ENCODE results near the gene MYL1. TPM values are rescaled to one million over a fixed set of nuclear protein-coding genes. Genes with fewer than 3 reads are reported as not detected.

MYL1 gene
- total and polyA plus RNA-seq, 2 of the 4 experiments (the other 2 are of a cell fraction), result not detected

- Histone ChIP-seq H3K9ac (ENCODE audit: low read depth, low read length) (no peak overlapping the region), H3K79me1 (ENCODE audit: low read depth in 1 of 2, low read length in 2 of 2) (no peaks in the 10 kb centered on the region), H3K56ac (ENCODE audit: extremely low read depth, insufficient read depth, low read length) (no peak overlapping the region), H2BK5ac (ENCODE audit: low read depth, low read length, poor library complexity, severe bottlenecking) (no peak overlapping the region), H3K4me1 (ENCODE audit: control insufficient read depth, insufficient read depth, low read length) (no peaks in the 10 kb centered on the region), H3K36me3 (ENCODE audit: control insufficient read depth, insufficient read depth, low read length) (no peaks in the 10 kb centered on the region), H2AK9ac (replicated peaks; ENCODE audit: low read depth, low read length, poor library complexity) (no peak overlapping the region), H2AFZ (replicated peaks; ENCODE audit: low read length, poor library complexity) (no peak overlapping the region), H2BK15ac (ENCODE audit: low read depth, low read length) (no peak overlapping the region), H2BK120ac (ENCODE audit: low read depth, low read length) (no peak overlapping the region), H3K18ac (ENCODE audit: low read depth, low read length) (no peak overlapping the region), H3K27me3 (ENCODE audit: control insufficient read depth, insufficient read depth, low read length) (no peaks in the 10 kb centered on the region), H3K4me3 (ENCODE audit: insufficient read depth, low read depth, low read length) (no peak overlapping the region), H3K9me3 (ENCODE audit: control insufficient read depth, insufficient read depth, low read length) (peaks cover 20% of the 10 kb centered on the region), H2BK20ac (ENCODE audit: low read depth, low read length) (no peak overlapping the region), H2AK5ac (ENCODE audit: low read depth, low read length) (no peak overlapping the region), H4K5ac (ENCODE audit: low read depth, low read length) (no peak overlapping the region), H4K20me1 (ENCODE audit: insufficient read depth, low read length) (no peaks in the 10 kb centered on the region), H3K4ac (ENCODE audit: low read depth, low read length) (no peak overlapping the region), H3K14ac (replicated peaks; ENCODE audit: low read depth, low read length) (no peak overlapping the region), H3K27ac (ENCODE audit: insufficient read depth, low read length) (no peak overlapping the region), H3K9me1 (ENCODE audit: insufficient read depth, low read length) (no peaks in the 10 kb centered on the region), H4K91ac (ENCODE audit: insufficient read depth, low read depth, low read length) (no peak overlapping the region), H4K8ac (ENCODE audit: low read depth in 2 of 2, low read length in 2 of 2) (no peak overlapping the region), H3K23ac (ENCODE audit: low read depth, low read length) (no peak overlapping the region), H3K4me2 (ENCODE audit: low read depth, low read length) (no peak overlapping the region)
- intact Hi-C loops (cut with micrococcal nuclease), result no loop called here
- dilution Hi-C loops (cut with HindIII; ENCODE audit: low sequenced_read_pairs, unreplicated experiment), result no loop called here
- ATAC-seq (ENCODE audit: low read depth) (no peak), DNase-seq (no peak)
- in situ Hi-C loops (cut with MboI; ENCODE audit: low sequenced_read_pairs), result no loop called here
- BruUV-seq (replicated peaks), result no TSS peak
- CTCF ChIA-PET, result interaction anchor here (0.7 kb wide), 1 partner anchor 1687 kb away, joined by 3 read pairs; no protein-coding TSS in a partner anchor
- POLR2A ChIA-PET (ENCODE audit: unreplicated experiment), result no interaction called here
- TF ChIP-seq FOS (IDR thresholded peaks at IDR 0.05; ENCODE audit: low read depth, low read length) (no peak), CEBPB (IDR thresholded peaks at IDR 0.05; ENCODE audit: low read depth, low read length) (no peak)
- WGBS, 2 experiments (ENCODE audit: extremely low coverage in 2 of 2, insufficient read length in 1 of 2), result no CpG with 5 or more reads among the region's 1 CpG
Measured at GRCh38 chr2:210360412-210360811, 45.4 kb upstream of the MYL1 start.

All from IMR-90 (cell line).